Chondrocyte (in vitro differentiated cells): ENCODE data around the gene PAXIP1. TPM values are rescaled to one million over a fixed set of nuclear protein-coding genes. Genes with fewer than 3 reads are reported as not detected.
"Not testable (repeated sequence)": the region's sequence is repeated elsewhere in the genome, so short reads cannot be mapped to it uniquely, and the experiment has no call there.

Source experiments
- DNase-seq: peaks from one replicate; pipeline ENCODE4 v3.0.0; 2021; ENCODE audit warnings: mixed read lengths, low spot score
- H3K27ac Mint-ChIP-seq: one replicate; pipeline ENCODE4 v1.8.0; 2021; ENCODE audit warnings: mild to moderate bottlenecking, moderate library complexity, mixed read lengths; ENCODE audit not compliant: unreplicated experiment
- H3K27me3 Mint-ChIP-seq: 2 replicates; pipeline ENCODE4 v1.8.0; 2021; ENCODE audit warnings: low read depth, mixed read lengths
- H3K36me3 Mint-ChIP-seq: 2 replicates; pipeline ENCODE4 v1.8.0; 2021; ENCODE audit warnings: low read depth, mixed read lengths
- H3K4me1 Mint-ChIP-seq: 2 replicates; pipeline ENCODE4 v1.8.0; 2021; ENCODE audit warnings: low read depth, mild to moderate bottlenecking, mixed read lengths
- H3K4me3 Mint-ChIP-seq: one replicate; pipeline ENCODE4 v1.8.0; 2021; ENCODE audit warnings: mild to moderate bottlenecking, moderate library complexity, mixed read lengths; ENCODE audit not compliant: unreplicated experiment
- H3K9me3 Mint-ChIP-seq: 2 replicates; pipeline ENCODE4 v1.8.0; 2021; ENCODE audit warnings: low read depth, mixed read lengths
- CTCF ChIP-seq: fragments of 200-600 bp; sonication (generic); IDR thresholded peaks from 2 replicates; pipeline ENCODE4 v1.5.0; 2021; ENCODE audit warnings: antibody characterized with exemption, mild to moderate bottlenecking, moderate library complexity
- total RNA-seq: library from RNA; stranded (reverse); gene quantifications from 3 replicates; pipeline ENCODE4 v1.2.1, GENCODE V29; 2021

Gene PAXIP1
- total RNA-seq, 1 donor from 2014 or later, result 8.9 TPM

- H3K27me3 Mint-ChIP-seq, result peaks cover 5% of the 10 kb centered on the region
- H3K27ac Mint-ChIP-seq, result no peak overlapping the region
- H3K4me1 Mint-ChIP-seq, result peaks cover 6% of the 10 kb centered on the region
- no peak for TF ChIP-seq CTCF
- H3K4me3 Mint-ChIP-seq, result peak overlapping the region; percentile 62
- peaks cover 2% of the 10 kb centered on the region for H3K36me3 Mint-ChIP-seq
- peaks cover 7% of the 10 kb centered on the region for H3K9me3 Mint-ChIP-seq
- DNase-seq, result no peak
These were observed 73.8 kb downstream of the PAXIP1 start for GRCh38 chr7:154929006-154929726.

- DNase-seq, result no peak
- Mint-ChIP-seq H3K27me3 (peaks cover 5% of the 10 kb centered on the region), H3K9me3 (peaks cover 2% of the 10 kb centered on the region), H3K27ac (no peak overlapping the region), H3K4me1 (peaks cover 6% of the 10 kb centered on the region), H3K36me3 (no peaks in the 10 kb centered on the region), H3K4me3 (peak overlapping the region; percentile 62)
- no peak for TF ChIP-seq CTCF
These were observed 74.6 kb downstream of the PAXIP1 start for GRCh38 chr7:154928136-154929005.

- peak; percentile 91 for TF ChIP-seq CTCF
- DNase-seq, result no peak
- peaks cover 6% of the 10 kb centered on the region for H3K27me3 Mint-ChIP-seq
- peak overlapping the region; percentile 62 for H3K4me3 Mint-ChIP-seq
- no peak overlapping the region for H3K27ac Mint-ChIP-seq
- no peaks in the 10 kb centered on the region for H3K36me3 Mint-ChIP-seq
- no peaks in the 10 kb centered on the region for H3K9me3 Mint-ChIP-seq
- peaks cover 6% of the 10 kb centered on the region for H3K4me1 Mint-ChIP-seq
These were observed 75.2 kb downstream of the PAXIP1 start for GRCh38 chr7:154927624-154928125.

DNA sequence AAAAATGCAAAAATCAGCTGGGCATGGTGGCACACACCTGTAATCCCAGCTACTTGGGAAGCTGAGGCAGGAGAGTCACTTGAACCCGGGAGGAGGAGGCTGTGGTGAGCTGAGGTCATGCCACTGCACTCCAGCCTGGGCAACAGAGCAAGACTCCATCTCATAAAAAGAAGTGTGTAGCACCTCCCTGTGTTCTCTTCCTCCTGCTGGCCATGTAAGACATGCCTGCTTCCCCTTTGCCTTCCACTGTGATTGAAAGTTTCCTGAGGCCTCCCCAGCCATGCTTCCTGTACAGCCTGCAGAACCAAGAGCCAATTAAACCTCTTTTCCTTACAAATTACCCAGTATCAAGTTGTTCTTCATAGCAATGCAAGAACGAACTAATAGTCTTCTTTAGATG, 80.5 kb downstream of the PAXIP1 start:
- DNase-seq, H3K4me3 Mint-ChIP-seq, H3K9me3 Mint-ChIP-seq, H3K27ac Mint-ChIP-seq, H3K4me1 Mint-ChIP-seq, H3K36me3 Mint-ChIP-seq: not testable (repeated sequence)
- H3K27me3 Mint-ChIP-seq, result peaks cover 16% of the 10 kb centered on the region

DNA sequence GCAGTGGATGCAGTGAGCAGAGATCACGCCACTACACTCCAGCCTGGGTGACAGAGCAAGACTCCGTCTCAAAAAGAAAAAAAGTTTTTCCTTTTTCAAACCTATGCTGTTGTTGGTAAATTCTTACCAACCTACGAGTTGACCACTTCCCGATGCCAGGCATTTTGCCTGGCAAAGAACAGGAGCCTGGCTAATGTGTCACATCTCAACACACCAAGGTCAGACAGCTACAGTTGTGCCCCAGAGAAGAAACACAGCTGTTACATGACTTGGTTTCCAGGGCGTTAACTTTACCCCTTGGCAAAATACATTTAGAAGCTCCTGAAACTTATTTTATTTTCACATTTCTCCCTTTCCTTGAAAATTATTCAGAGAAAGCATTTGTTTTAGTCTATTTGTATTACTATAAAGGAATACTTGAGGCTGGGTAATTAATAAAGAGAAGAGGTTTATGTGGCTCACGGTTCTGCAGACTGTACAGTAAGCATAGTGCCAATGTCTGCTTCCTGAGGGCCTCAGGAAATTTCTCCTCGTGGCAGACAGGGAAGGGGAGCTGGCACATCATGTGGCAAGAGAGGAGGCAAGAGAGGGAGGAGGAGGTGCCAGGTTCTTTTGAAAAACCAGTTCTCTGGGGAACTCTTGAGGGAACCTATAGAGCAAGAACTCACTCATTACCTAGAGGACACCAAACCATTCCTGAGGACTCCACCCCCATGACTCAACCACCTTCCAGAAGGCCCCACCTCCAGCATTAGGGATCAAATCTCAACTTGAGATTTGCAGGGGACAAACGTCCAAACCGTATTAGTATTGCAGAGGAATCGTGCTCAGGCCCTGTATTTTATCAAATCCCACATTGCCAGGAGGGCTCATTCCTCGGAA, 83.3 kb downstream of the PAXIP1 start:
- Mint-ChIP-seq H3K27ac (no peak overlapping the region), H3K9me3 (no peaks in the 10 kb centered on the region), H3K4me1 (no peaks in the 10 kb centered on the region), H3K36me3 (no peaks in the 10 kb centered on the region), H3K4me3 (no peak overlapping the region), H3K27me3 (peaks cover 10% of the 10 kb centered on the region)
- DNase-seq, result no peak
- no peak for TF ChIP-seq CTCF
